T-cell (primary cell): ENCODE data around the gene BCKDK. TPM values are rescaled to one million over a fixed set of nuclear protein-coding genes. Genes with fewer than 3 reads are reported as not detected.
"Not testable (repeated sequence)": the region's sequence is repeated elsewhere in the genome, so short reads cannot be mapped to it uniquely, and the experiment has no call there.

Source experiments
- ATAC-seq, 4 experiments: fragments of 200-7000 bp in 3 of 4; fragments of 150-1000 bp in 1 of 4; cut with Tn5 transposase; replicated peaks in 1 of 4; 1 replicate in 3 of 4; 2 replicates in 1 of 4; pipeline ENCODE4 v1.10.0; 2021; ENCODE audit warnings: moderate library complexity in 3 of 4, mild to moderate bottlenecking in 2 of 4, moderate number of reproducible peaks in 1 of 4
- CTCF ChIA-PET, 2 donors: fragments of 300-600 bp; sonication (Branson Sonifier 250); formaldehyde crosslinking; loops; one replicate each; lab custom pipeline; 2022; ENCODE audit warnings: antibody characterized with exemption in 2 of 2; lab: Charles Lee
- POLR2A ChIA-PET, 2 donors: fragments of 300-600 bp; sonication (Branson Sonifier 250); formaldehyde crosslinking; loops; one replicate each; lab custom pipeline; 2022; ENCODE audit warnings: antibody characterized with exemption in 2 of 2; lab: Charles Lee
- DNase-seq, 35 experiments: peaks; one replicate each; pipeline versions ENCODE4 v3.0.0 to v3.0.0-alpha.2; 2013 to 2023
- H3K27ac ChIP-seq: one replicate; pipeline ENCODE4 v1.5.1; 2013; ENCODE audit warnings: low read length
- H3K27me3 ChIP-seq, 2 experiments: replicated peaks in 1 of 2; 1 replicate in 1 of 2; 2 replicates in 1 of 2; pipeline versions ENCODE4 v1.6.1 to v1.7.0; 2013; ENCODE audit warnings: low read length in 1 of 2, mixed read lengths in 1 of 2; ENCODE audit not compliant: control insufficient read depth in 2 of 2, insufficient read depth in 2 of 2; ENCODE audit errors: extremely low read depth in 1 of 2
- H3K36me3 ChIP-seq, 2 donors: 1 replicate in 1 of 2; 2 replicates in 1 of 2; pipeline versions ENCODE4 v1.6.1 to v1.7.0; 2013; ENCODE audit warnings: low read length in 1 of 2; ENCODE audit not compliant: control insufficient read depth in 2 of 2, insufficient read depth in 1 of 2; ENCODE audit errors: extremely low read depth in 1 of 2
- H3K4me1 ChIP-seq, 2 experiments: 1 replicate in 1 of 2; 2 replicates in 1 of 2; pipeline versions ENCODE4 v1.6.1 to v1.7.0; 2013; ENCODE audit warnings: low read length in 2 of 2, mixed read lengths in 1 of 2; ENCODE audit not compliant: insufficient read depth in 2 of 2, control insufficient read depth in 1 of 2; ENCODE audit errors: extremely low read depth in 1 of 2
- H3K4me3 ChIP-seq, 2 donors: 1 replicate in 1 of 2; 2 replicates in 1 of 2; pipeline versions ENCODE4 v1.5.1 to v1.7.0; 2013; ENCODE audit warnings: mild to moderate bottlenecking in 2 of 2, low read length in 1 of 2, moderate library complexity in 1 of 2; ENCODE audit not compliant: control insufficient read depth in 1 of 2; ENCODE audit errors: extremely low read depth in 1 of 2
- H3K9me3 ChIP-seq: 2 replicates; pipeline ENCODE4 v1.7.0; 2013
- H3K27ac Mint-ChIP-seq, 2 donors: one replicate each; pipeline ENCODE4 v1.8.0; 2020 to 2021; ENCODE audit warnings: mild to moderate bottlenecking in 2 of 2, mixed read lengths in 2 of 2
- H3K27me3 Mint-ChIP-seq, 2 donors: one replicate each; pipeline ENCODE4 v1.8.0; 2021 to 2022; ENCODE audit warnings: mixed read lengths in 2 of 2
- H3K36me3 Mint-ChIP-seq: one replicate; pipeline ENCODE4 v1.8.0; 2021; ENCODE audit warnings: mixed read lengths
- H3K4me1 Mint-ChIP-seq, 3 donors: one replicate each; pipeline ENCODE4 v1.8.0; 2020 to 2022; ENCODE audit warnings: mixed read lengths in 3 of 3, mild to moderate bottlenecking in 1 of 3
- H3K4me3 Mint-ChIP-seq, 3 donors: one replicate each; pipeline ENCODE4 v1.8.0; 2020 to 2022; ENCODE audit warnings: mild to moderate bottlenecking in 3 of 3, mixed read lengths in 3 of 3, moderate library complexity in 3 of 3
- H3K9me3 Mint-ChIP-seq, 3 donors: one replicate each; pipeline ENCODE4 v1.8.0; 2020 to 2022; ENCODE audit warnings: mixed read lengths in 3 of 3
- WGBS: methylation state at CpG from one replicate; pipeline ENCODE4 v1.1.5; 2013; ENCODE audit warnings: missing lambda C conversion rate; ENCODE audit not compliant: insufficient coverage; 5-methylcytosine and 5-hydroxymethylcytosine counted together
- total RNA-seq, 35 experiments: library from RNA in 6 of 35; stranded (reverse) in 6 of 35; fragments of 120-200 nt in 1 of 35; gene quantifications; one replicate each; pipeline versions ENCODE4 v1.2.1 to v1.2.4 and lab custom pipeline; 2013 to 2026

Gene BCKDK
- total RNA-seq, 5 donors from 2014 or later (not counting 1 experiment from before 2014, with no cell fraction given), result 7.6 to 21.3 (median 19.3) TPM

DNA sequence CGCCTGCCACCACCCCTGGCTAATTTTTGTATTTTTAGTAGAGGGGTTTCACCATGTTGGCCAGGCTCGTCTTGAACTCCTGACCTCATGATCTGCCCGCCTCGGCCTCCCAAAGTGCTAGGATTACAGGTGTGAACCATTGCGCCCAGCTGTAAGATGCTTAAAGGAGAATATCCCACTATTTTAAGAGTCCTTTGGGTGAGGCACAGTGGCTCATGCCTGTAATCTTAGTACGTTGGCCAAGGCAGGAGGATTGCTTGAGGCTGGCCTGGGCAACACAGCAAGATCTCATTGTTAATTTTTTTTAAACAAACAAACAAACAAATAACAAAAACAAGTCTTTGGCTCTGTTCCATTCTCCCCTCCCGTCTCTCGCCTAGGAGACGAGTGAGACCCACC, 32.9 kb downstream of the BCKDK start:
- H3K9me3 ChIP-seq, H3K9me3 Mint-ChIP-seq, DNase-seq, H3K4me3 Mint-ChIP-seq, ATAC-seq, H3K27me3 Mint-ChIP-seq, H3K4me3 ChIP-seq, H3K36me3 Mint-ChIP-seq, H3K27ac ChIP-seq, POLR2A ChIA-PET, H3K27me3 ChIP-seq, H3K36me3 ChIP-seq: not testable (repeated sequence)
- peaks cover 2 to 22% of the 10 kb centered on the region in 2 experiments for H3K4me1 ChIP-seq
- WGBS, result 91% methylated on average over 6 of the region's 9 CpGs
- H3K27ac Mint-ChIP-seq, result peak overlapping the region in 1 of 2 donors; percentile 58
- peaks cover 11 to 15% (median 12%) of the 10 kb centered on the region in 3 donors for H3K4me1 Mint-ChIP-seq
- CTCF ChIA-PET, result interaction anchor here in 1 of 2 donors (1.3 kb wide), 1 partner anchor 728 kb away, joined by 7 read pairs; no protein-coding TSS in a partner anchor

DNA sequence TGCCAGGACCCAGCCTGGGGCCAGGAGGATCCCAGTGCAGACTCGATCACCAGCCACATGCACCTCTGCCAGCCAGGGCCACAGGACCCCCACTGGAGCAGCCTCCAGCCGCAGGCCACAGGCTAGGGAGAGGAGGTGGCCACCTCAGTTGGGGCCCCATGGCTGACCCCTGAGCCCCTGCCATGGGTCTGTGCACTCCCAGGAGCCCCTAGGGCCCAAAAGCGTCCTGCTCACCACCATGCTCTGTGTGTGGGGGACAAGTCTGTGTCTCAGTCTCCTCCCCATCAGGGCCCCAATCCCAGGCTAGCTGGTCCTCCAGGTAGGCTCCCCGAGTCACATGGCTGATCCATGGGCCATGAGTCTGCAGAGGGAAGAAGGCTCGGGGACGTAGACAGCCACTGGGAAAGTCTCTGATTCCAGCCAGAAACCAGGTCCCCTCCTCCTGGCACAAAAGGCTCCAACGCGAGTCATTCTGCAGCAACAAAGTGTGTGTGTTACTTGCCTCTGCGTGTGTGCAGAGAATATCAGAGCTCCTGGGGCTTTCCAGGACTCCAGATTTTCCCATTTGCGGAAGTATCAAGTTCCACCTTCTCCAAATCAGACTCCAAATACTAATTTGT, 33.4 kb downstream of the BCKDK start:
- peaks cover 11 to 15% (median 12%) of the 10 kb centered on the region in 3 donors for H3K4me1 Mint-ChIP-seq
- peaks cover 0 to 3% of the 10 kb centered on the region in 2 donors for H3K27me3 Mint-ChIP-seq
- H3K9me3 Mint-ChIP-seq, result no peaks in the 10 kb centered on the region
- peaks cover 2 to 22% of the 10 kb centered on the region in 2 experiments for H3K4me1 ChIP-seq
- no peaks in the 10 kb centered on the region for H3K36me3 Mint-ChIP-seq
- H3K36me3 ChIP-seq, result no peaks in the 10 kb centered on the region
- POLR2A ChIA-PET, result interaction anchor here (0.5 to 1.2 kb wide), 10 partner anchors 12 to 729 kb away, joined by 3 to 15 read pairs (median 4); partner anchors contain the start of genes FUS (in 1 of the 2), KAT8 (in 1 of the 2) and SETD1A (in 1 of the 2)
- H3K27ac ChIP-seq, result peak overlapping the region; percentile 43
- CTCF ChIA-PET, result interaction anchor here (0.6 to 2.4 kb wide), 22 partner anchors 9 to 727 kb away, joined by 3 to 28 read pairs (median 5); partner anchors contain the start of genes ARMC5 (in 1 of the 2), FUS (in 1 of the 2), HSD3B7 (in 1 of the 2) and KAT8 (in 1 of the 2)
- DNase-seq, result peak in 1 of 35 experiments; percentile 4
- peaks cover 0 to 4% of the 10 kb centered on the region in 2 experiments for H3K27me3 ChIP-seq
- peak overlapping the region; percentile 19 to 34 for H3K4me3 ChIP-seq
- 56% methylated on average over 6 of the region's 10 CpGs for WGBS
- H3K4me3 Mint-ChIP-seq, result peak overlapping the region; percentile 70 to 76 (median 71)
- ATAC-seq, result peak in 1 of 4 experiments; percentile 2
- H3K9me3 ChIP-seq, result no peaks in the 10 kb centered on the region
- H3K27ac Mint-ChIP-seq, result peak overlapping the region; percentile 89 to 91

- WGBS, result 4% methylated on average over 89 of the region's 89 CpGs
- no peaks in the 10 kb centered on the region for H3K9me3 Mint-ChIP-seq
- Histone ChIP-seq H3K27ac (peak overlapping the region; percentile 43), H3K27me3 (peaks cover 0 to 7% of the 10 kb centered on the region in 2 experiments), H3K4me1 (peaks cover 2 to 22% of the 10 kb centered on the region in 2 experiments), H3K36me3 (no peaks in the 10 kb centered on the region), H3K9me3 (no peaks in the 10 kb centered on the region), H3K4me3 (peak overlapping the region; percentile 29 to 34)
- POLR2A ChIA-PET, result interaction anchor here (0.5 to 1.2 kb wide), 14 partner anchors 11 to 728 kb away, joined by 3 to 15 read pairs (median 4); partner anchors contain the start of genes FUS (in 1 of the 2), KAT8 (in 1 of the 2), SETD1A (in 1 of the 2) and ZNF646 (in 1 of the 2)
- no peaks in the 10 kb centered on the region for H3K36me3 Mint-ChIP-seq
- peak; percentile 86 to 95 (median 90) for ATAC-seq
- DNase-seq, result peak; percentile 87 to 98 (median 93)
- peak overlapping the region; percentile 89 to 91 for H3K27ac Mint-ChIP-seq
- CTCF ChIA-PET, result interaction anchor here (0.5 to 2.4 kb wide), 27 partner anchors 9 to 727 kb away, joined by 3 to 28 read pairs (median 5); partner anchors contain the start of genes ARMC5 (in 1 of the 2), FUS (in 1 of the 2), HSD3B7 (in 1 of the 2) and KAT8 (in 1 of the 2)
- peaks cover 3% of the 10 kb centered on the region in 2 donors for H3K27me3 Mint-ChIP-seq
- H3K4me3 Mint-ChIP-seq, result peak overlapping the region; percentile 70 to 76 (median 71)
- H3K4me1 Mint-ChIP-seq, result peaks cover 11 to 15% (median 12%) of the 10 kb centered on the region in 3 donors
Measured at GRCh38 chr16:31142109-31143010, 34.2 kb downstream of the BCKDK start.

- Mint-ChIP-seq H3K4me1 (peaks cover 11 to 15% (median 14%) of the 10 kb centered on the region in 3 donors), H3K27ac (peak overlapping the region; percentile 70 to 84), H3K27me3 (peaks cover 7 to 9% of the 10 kb centered on the region in 2 donors), H3K36me3 (no peaks in the 10 kb centered on the region), H3K4me3 (peak overlapping the region; percentile 63 to 71 (median 69)), H3K9me3 (no peaks in the 10 kb centered on the region)
- H3K27ac ChIP-seq, result peak overlapping the region; percentile 19
- H3K36me3 ChIP-seq, result no peaks in the 10 kb centered on the region
- POLR2A ChIA-PET, result interaction anchor here in 1 of 2 donors (0.8 to 1.1 kb wide), 3 partner anchors 22 to 69 kb away, joined by 4 to 8 read pairs (median 4); partner anchors contain the start of genes FUS, ZNF646 and ZNF668
- CTCF ChIA-PET, result interaction anchor here (0.5 to 2.4 kb wide), 13 partner anchors 8 to 316 kb away, joined by 3 to 28 read pairs (median 5); partner anchors contain the start of genes ARMC5 (in 1 of the 2), FUS (in 1 of the 2), HSD3B7 (in 1 of the 2) and KAT8 (in 1 of the 2)
- peak overlapping the region in 1 of 2 donors; percentile 29 for H3K4me3 ChIP-seq
- H3K27me3 ChIP-seq, result peaks cover 0 to 7% of the 10 kb centered on the region in 2 experiments
- ATAC-seq, result no peak
- no peak for DNase-seq
- peaks cover 2 to 22% of the 10 kb centered on the region in 2 experiments for H3K4me1 ChIP-seq
- WGBS, result 43% methylated on average over 9 of the region's 22 CpGs
- no peaks in the 10 kb centered on the region for H3K9me3 ChIP-seq
Measured at GRCh38 chr16:31143011-31143693, 35.0 kb downstream of the BCKDK start.

- ATAC-seq (no peak), DNase-seq (no peak)
- 98% methylated on average over 8 of the region's 8 CpGs for WGBS
- CTCF ChIA-PET, result interaction anchor here in 1 of 2 donors (2.4 kb wide), 1 partner anchor 159 kb away, joined by 19 read pairs; the partner anchor contains the start of gene HSD3B7
- Histone ChIP-seq H3K27ac (no peak overlapping the region), H3K4me3 (no peak overlapping the region), H3K9me3 (no peaks in the 10 kb centered on the region), H3K4me1 (peaks cover 2 to 22% of the 10 kb centered on the region in 2 experiments), H3K27me3 (peaks cover 0 to 7% of the 10 kb centered on the region in 2 experiments), H3K36me3 (no peaks in the 10 kb centered on the region)
- peaks cover 7 to 9% of the 10 kb centered on the region in 2 donors for H3K27me3 Mint-ChIP-seq
- POLR2A ChIA-PET, result no interaction called here
- H3K27ac Mint-ChIP-seq, result peak overlapping the region; percentile 70 to 84
- no peaks in the 10 kb centered on the region for H3K36me3 Mint-ChIP-seq
- H3K4me3 Mint-ChIP-seq, result peak overlapping the region; percentile 63 to 71 (median 69)
- H3K9me3 Mint-ChIP-seq, result no peaks in the 10 kb centered on the region
- peaks cover 11 to 15% (median 14%) of the 10 kb centered on the region in 3 donors for H3K4me1 Mint-ChIP-seq
Measured at GRCh38 chr16:31143694-31144148, 35.5 kb downstream of the BCKDK start.
